GM19238 (cell line): ENCODE data around the gene SLC9A2.

Experiments used
- DNase-seq: peaks from one replicate; pipeline ENCODE4 v3.0.0; 2011; ENCODE audit warnings: low spot score; ENCODE audit not compliant: insufficient read length

Gene SLC9A2

GRCh38 chr2:102735416-102736109, 116.2 kb downstream of the SLC9A2 start:
- DNase-seq, result no peak

GRCh38 chr2:102736110-102736409, 116.7 kb downstream of the SLC9A2 start:
- DNase-seq, result peak; percentile 13

- DNase-seq, result peak; percentile 84
These were observed 117.4 kb downstream of the SLC9A2 start for GRCh38 chr2:102736410-102737409.

- DNase-seq, result no peak
These were observed 118.1 kb downstream of the SLC9A2 start for GRCh38 chr2:102737431-102737830.

- DNase-seq, result no peak
These were observed 123.9 kb downstream of the SLC9A2 start for GRCh38 chr2:102743259-102743658.

GRCh38 chr2:102748107-102748506, 128.8 kb downstream of the SLC9A2 start:
- DNase-seq, result no peak

GRCh38 chr2:102749938-102750337, 130.6 kb downstream of the SLC9A2 start:
- no peak for DNase-seq

- no peak for DNase-seq
These were observed 134.3 kb downstream of the SLC9A2 start for GRCh38 chr2:102753563-102754159.

GRCh38 chr2:102754456-102755145, 135.2 kb downstream of the SLC9A2 start:
- no peak for DNase-seq

GRCh38 chr2:102755284-102755683, 135.9 kb downstream of the SLC9A2 start:
- no peak for DNase-seq

GRCh38 chr2:102758439-102758838, 139.1 kb downstream of the SLC9A2 start:
- DNase-seq, result no peak
